HCT116 (cell line): ENCODE results near the gene ATP13A3. TPM values are rescaled to one million over a fixed set of nuclear protein-coding genes. Genes with fewer than 3 reads are reported as not detected.

Source experiments
- ATAC-seq: fragments of 200-7000 bp; cut with Tn5 transposase; 2 replicates; pipeline ENCODE4 v1.9.1; 2020; ENCODE audit warnings: mild to moderate bottlenecking, moderate library complexity
- BruUV-seq: library from RNA; stranded (reverse); fragments of 400-500 nt; replicated peaks from 2 replicates; lab custom pipeline; 2021; lab: Mats Ljungman, UMichigan
- CTCF ChIA-PET: fragments of 300-600 bp; sonication (Branson Sonifier 250); formaldehyde crosslinking; loops from one replicate; lab custom pipeline; 2021; ENCODE audit warnings: antibody characterized with exemption; lab: Charles Lee
- POLR2A ChIA-PET: fragments of 300-600, 350-600 bp; sonication (Branson Sonifier 250); formaldehyde crosslinking; loops from one replicate; lab custom pipeline; 2021; ENCODE audit warnings: antibody characterized with exemption; lab: Charles Lee
- RAD21 ChIA-PET, 2 experiments: fragments of 300-600 bp; sonication (Branson Sonifier 250); formaldehyde crosslinking; loops; one replicate each; lab custom pipeline; 2023; ENCODE audit warnings: low total read pairs in 2 of 2; ENCODE audit not compliant: uncharacterized antibody in 2 of 2, unreplicated experiment in 2 of 2, low non-redundant PET in 1 of 2; lab: Charles Lee
- DNase-seq: peaks from one replicate; pipeline ENCODE4 v3.0.0-alpha.2; 2010; ENCODE audit warnings: low read depth, low spot score
- H2AFZ ChIP-seq: fragments of 200-600 bp; shearing (Covaris generic), sonication (generic); 2 replicates; pipeline ENCODE4 v1.6.1; 2017; ENCODE audit warnings: low read depth, mixed run types, mixed read lengths, antibody characterized with exemption, low read length; ENCODE audit not compliant: poor library complexity, severe bottlenecking
- H3K27ac ChIP-seq: 2 replicates; pipeline ENCODE4 v1.5.1; 2012; ENCODE audit warnings: low read depth, low read length
- H3K27me3 ChIP-seq: fragments of 200-600 bp; sonication (generic); 2 replicates; pipeline ENCODE4 v1.6.1; 2016; ENCODE audit warnings: mixed run types, low read length, mixed read lengths; ENCODE audit not compliant: insufficient read depth
- H3K36me3 ChIP-seq, 2 experiments: fragments of 200-500 bp in 1 of 2; fragments of 200-600 bp in 1 of 2; sonication (Bioruptor generic) in 1 of 2; sonication (generic) in 1 of 2; 2 replicates each; pipeline versions ENCODE4 v1.5.1 to v1.6.1; 2014 to 2016; ENCODE audit warnings: low read length in 2 of 2, inconsistent platforms in 1 of 2, mixed read lengths in 1 of 2, mixed run types in 1 of 2; ENCODE audit not compliant: insufficient read depth in 2 of 2, control insufficient read depth in 1 of 2
- H3K4me1 ChIP-seq, 2 experiments: fragments of 200-600 bp in 1 of 2; sonication (generic) in 1 of 2; 2 replicates each; pipeline versions ENCODE4 v1.5.1 to v1.6.1; 2012 to 2017; ENCODE audit warnings: low read length in 2 of 2, inconsistent platforms in 1 of 2, mild to moderate bottlenecking in 1 of 2, mixed read lengths in 1 of 2, mixed run types in 1 of 2, moderate library complexity in 1 of 2; ENCODE audit not compliant: insufficient read depth in 2 of 2, control insufficient read depth in 1 of 2
- H3K4me2 ChIP-seq: fragments of 200-600 bp; sonication (generic); 2 replicates; pipeline ENCODE4 v1.6.1; 2017; ENCODE audit warnings: mixed run types, low read length, mixed read lengths
- H3K4me3 ChIP-seq, 2 experiments: fragments of 200-600 bp in 1 of 2; sonication (generic) in 1 of 2; replicated peaks in 1 of 2; 2 replicates each; pipeline ENCODE4 v1.5.1; 2011 to 2016; ENCODE audit warnings: low read length in 2 of 2, control low read depth in 1 of 2, low read depth in 1 of 2, mild to moderate bottlenecking in 1 of 2, mixed read lengths in 1 of 2, mixed run types in 1 of 2
- H3K79me2 ChIP-seq: fragments of 200-600 bp; sonication (generic); 2 replicates; pipeline ENCODE4 v1.6.1; 2017; ENCODE audit warnings: mild to moderate bottlenecking, mixed run types, low read length, moderate library complexity, mixed read lengths; ENCODE audit not compliant: insufficient read depth
- H3K9ac ChIP-seq: fragments of 200-600 bp; sonication (generic); 2 replicates; pipeline ENCODE4 v1.6.1; 2016; ENCODE audit warnings: low read length, mixed read lengths
- H3K9me2 ChIP-seq: fragments of 200-600 bp; sonication (generic), shearing (Covaris generic); 2 replicates; pipeline ENCODE4 v1.6.1; 2017; ENCODE audit warnings: mixed run types, mild to moderate bottlenecking, moderate library complexity; ENCODE audit not compliant: insufficient read depth
- H3K9me3 ChIP-seq, 2 experiments: fragments of 200-500 bp in 1 of 2; fragments of 200-600 bp in 1 of 2; sonication (Bioruptor generic) in 1 of 2; sonication (generic) in 1 of 2; 2 replicates each; pipeline ENCODE4 v1.6.1; 2014 to 2017; ENCODE audit warnings: low read length in 2 of 2, mixed read lengths in 2 of 2, inconsistent platforms in 1 of 2, low read depth in 1 of 2, mild to moderate bottlenecking in 1 of 2, mixed run types in 1 of 2, moderate library complexity in 1 of 2; ENCODE audit not compliant: control insufficient read depth in 1 of 2, insufficient read depth in 1 of 2
- H4K20me1 ChIP-seq: fragments of 200-600 bp; sonication (generic), shearing (Covaris generic); 2 replicates; pipeline ENCODE4 v1.6.1; 2017; ENCODE audit warnings: mixed run types, mild to moderate bottlenecking, moderate library complexity; ENCODE audit not compliant: insufficient read depth
- CEBPB ChIP-seq: IDR thresholded peaks from 2 replicates; pipeline ENCODE4 v1.6.1; 2012; ENCODE audit warnings: low read depth
- CTCF ChIP-seq, 3 experiments: fragments of 200-600 bp in 1 of 3; sonication (generic) in 1 of 3; IDR thresholded peaks in 2 of 3; conservative IDR thresholded peaks in 1 of 3; 2 replicates each; pipeline ENCODE4 v1.5.1; 2012 to 2017; ENCODE audit warnings: low read depth in 2 of 3, low read length in 2 of 3, antibody characterized with exemption in 1 of 3, borderline replicate concordance in 1 of 3, control low read depth in 1 of 3, mild to moderate bottlenecking in 1 of 3, mixed read lengths in 1 of 3, mixed run types in 1 of 3, moderate library complexity in 1 of 3; ENCODE audit not compliant: insufficient read depth in 1 of 3
- ELF1 ChIP-seq: IDR thresholded peaks from 2 replicates; pipeline ENCODE4 v1.6.1; 2012; ENCODE audit warnings: low read depth, borderline replicate concordance
- EZH2 ChIP-seq: fragments of 200-600 bp; sonication (generic); IDR thresholded peaks from 2 replicates; pipeline ENCODE4 v1.6.1; 2017; ENCODE audit warnings: antibody characterized with exemption, mixed run types
- FOSL1 ChIP-seq: IDR thresholded peaks from 2 replicates; pipeline ENCODE4 v1.6.1; 2012; ENCODE audit warnings: low read depth
- MAX ChIP-seq: IDR thresholded peaks from 2 replicates; pipeline ENCODE4 v1.6.1; 2012
- POLR2AphosphoS5 ChIP-seq: IDR thresholded peaks from 2 replicates; pipeline ENCODE4 v1.6.1; 2011; ENCODE audit warnings: mild to moderate bottlenecking, low read depth, low read length, moderate library complexity
- RAD21 ChIP-seq: IDR thresholded peaks from 2 replicates; pipeline ENCODE4 v1.6.1; 2012; ENCODE audit warnings: low read depth, mild to moderate bottlenecking
- REST ChIP-seq: IDR thresholded peaks from 2 replicates; pipeline ENCODE4 v1.6.1; 2012; ENCODE audit warnings: low read depth
- SIN3A ChIP-seq: IDR thresholded peaks from 2 replicates; pipeline ENCODE4 v1.6.1; 2012; ENCODE audit warnings: low read depth
- YY1 ChIP-seq: IDR thresholded peaks from 2 replicates; pipeline ENCODE4 v1.6.1; 2011; ENCODE audit warnings: low read length, low read depth, moderate library complexity, mild to moderate bottlenecking; ENCODE audit not compliant: insufficient replicate concordance; ENCODE audit errors: extremely low read depth
- ZFX ChIP-seq: fragments of 450-650 bp; IDR thresholded peaks from 2 replicates; pipeline ENCODE4 v1.6.1; 2017
- ZNF274 ChIP-seq: fragments of 200-500 bp; sonication (Bioruptor generic); IDR thresholded peaks from 2 replicates; pipeline ENCODE4 v1.6.1; 2014; ENCODE audit warnings: mild to moderate bottlenecking, low read depth, low read length, inconsistent platforms
- intact Hi-C: fragments of 100-400 bp; cut with micrococcal nuclease; formaldehyde crosslinking; loops from 2 replicates; pipeline ENCODE4 v1.10.0; 2022
- total RNA-seq: library from RNA; stranded (reverse); gene quantifications from one replicate; pipeline ENCODE4 v1.2.1, GENCODE V29; 2021; ENCODE audit not compliant: unreplicated experiment

The ATP13A3 gene
- total RNA-seq, 1 experiment from 2014 or later: 139 TPM

GRCh38 chr3:194397757-194398312 lies 89.0 kb downstream of the ATP13A3 start:
- H4K20me1 ChIP-seq: no peaks in the 10 kb centered on the region
- no TSS peak for BruUV-seq
- H3K9ac ChIP-seq: no peak overlapping the region
- POLR2A ChIA-PET: no interaction called here
- no peak overlapping the region for H3K4me2 ChIP-seq
- H3K4me3 ChIP-seq: no peak overlapping the region
- no peak for TF ChIP-seq YY1
- no peak for TF ChIP-seq ZNF274
- TF ChIP-seq ELF1: no peak
- TF ChIP-seq RAD21: no peak
- TF ChIP-seq EZH2: no peak
- no peak overlapping the region for H2AFZ ChIP-seq
- ATAC-seq (no peak), DNase-seq (no peak)
- H3K9me3 ChIP-seq: no peaks in the 10 kb centered on the region
- no peaks in the 10 kb centered on the region for H3K9me2 ChIP-seq
- RAD21 ChIA-PET: no interaction called here
- no peaks in the 10 kb centered on the region for H3K79me2 ChIP-seq
- CTCF ChIA-PET: interaction anchor here (0.8 kb wide), 1 partner anchor 10 kb away, joined by 3 read pairs; no protein-coding TSS in a partner anchor
- no peaks in the 10 kb centered on the region for H3K4me1 ChIP-seq
- no peaks in the 10 kb centered on the region for H3K27me3 ChIP-seq
- H3K36me3 ChIP-seq: no peaks in the 10 kb centered on the region
- intact Hi-C loops: no loop called here
- H3K27ac ChIP-seq: no peak overlapping the region

- no peak overlapping the region for H3K4me2 ChIP-seq
- DNase-seq: no peak
- H4K20me1 ChIP-seq: no peaks in the 10 kb centered on the region
- H3K27me3 ChIP-seq: no peaks in the 10 kb centered on the region
- no peak overlapping the region for H2AFZ ChIP-seq
- ChIA-PET RAD21 (no interaction called here), POLR2A (no interaction called here), CTCF (no interaction called here)
- H3K9ac ChIP-seq: no peak overlapping the region
- no peak overlapping the region for H3K4me3 ChIP-seq
- no peaks in the 10 kb centered on the region for H3K9me2 ChIP-seq
- BruUV-seq: no TSS peak
- H3K27ac ChIP-seq: no peak overlapping the region
- intact Hi-C loops: no loop called here
- H3K4me1 ChIP-seq: no peaks in the 10 kb centered on the region
- H3K79me2 ChIP-seq: no peaks in the 10 kb centered on the region
- H3K9me3 ChIP-seq: no peaks in the 10 kb centered on the region
- ATAC-seq: no peak
- no peaks in the 10 kb centered on the region for H3K36me3 ChIP-seq
- TF ChIP-seq YY1 (no peak), CTCF (IDR thresholded peaks at IDR 0.05 in 2 of 3, conservative IDR thresholded peaks at IDR 0.05 in 1 of 3; ENCODE audit: borderline replicate concordance in 1 of 3, insufficient read depth in 1 of 3, low read depth in 2 of 3, low read length in 2 of 3) (no peak), SIN3A (no peak), MAX (no peak), FOSL1 (no peak), ELF1 (no peak), ZFX (no peak), REST (no peak), POLR2AphosphoS5 (no peak), CEBPB (no peak)
Measured at GRCh38 chr3:194396859-194397756, 89.7 kb downstream of the ATP13A3 start.
